Heart right ventricle (tissue), 16 donors: ENCODE data around the gene CARD11. TPM values are rescaled to one million over a fixed set of nuclear protein-coding genes. Genes with fewer than 3 reads are reported as not detected.

Experiments
- ATAC-seq, 8 donors: fragments of 200-7000 bp; cut with Tn5 transposase; one replicate each; pipeline ENCODE4 v1.9.1; 2020; ENCODE audit warnings: mild to moderate bottlenecking in 8 of 8, moderate library complexity in 8 of 8, moderate number of reproducible peaks in 1 of 8
- DNase-seq, 2 donors: peaks; one replicate each; pipeline ENCODE4 v3.0.0-alpha.2; 2020
- H3K27ac ChIP-seq, 10 donors: fragments of 200-600 bp; sonication (generic) in 2 of 10; one replicate each; pipeline versions ENCODE4 v1.5.0 to v1.8.0; 2020 to 2022; ENCODE audit warnings: mild to moderate bottlenecking in 3 of 10
- H3K27me3 ChIP-seq, 7 donors: fragments of 200-600 bp; one replicate each; pipeline ENCODE4 v1.8.0; 2021 to 2022; ENCODE audit warnings: mild to moderate bottlenecking in 2 of 7
- H3K36me3 ChIP-seq, 9 donors: fragments of 200-600 bp; sonication (generic) in 1 of 9; one replicate each; pipeline versions ENCODE4 v1.5.0 to v1.8.0; 2020 to 2022; ENCODE audit warnings: mild to moderate bottlenecking in 2 of 9
- H3K4me1 ChIP-seq, 9 donors: fragments of 200-600 bp; sonication (generic) in 1 of 9; one replicate each; pipeline versions ENCODE4 v1.5.0 to v1.8.0; 2020 to 2022; ENCODE audit warnings: mild to moderate bottlenecking in 4 of 9
- H3K4me3 ChIP-seq, 10 donors: fragments of 200-600 bp; sonication (generic) in 2 of 10; one replicate each; pipeline versions ENCODE4 v1.5.0 to v1.8.0; 2020 to 2022; ENCODE audit warnings: mild to moderate bottlenecking in 7 of 10, moderate library complexity in 2 of 10
- H3K9me3 ChIP-seq, 11 donors: fragments of 200-600 bp in 10 of 11; sonication (generic) in 2 of 11; one replicate each; pipeline versions ENCODE4 v1.5.0 to v1.8.0; 2013 to 2022; ENCODE audit warnings: mild to moderate bottlenecking in 2 of 11, control low read depth in 1 of 11, moderate library complexity in 1 of 11
- WGBS, 2 donors: extraction: QIAGEN DNeasy Blood & Tissue Kit; methylation state at CpG; one replicate each; pipeline ENCODE4 v1.1.7; 2013; ENCODE audit warnings: inconsistent platforms in 1 of 2; 5-methylcytosine and 5-hydroxymethylcytosine counted together
- intact Hi-C, 10 donors: fragments of 100-400 bp; cut with DNase I; formaldehyde crosslinking; loops; one replicate each; pipeline versions ENCODE4 v1.11.1 to v1.14.2; 2022
- polyA plus RNA-seq, 2 donors: library from polyadenylated mRNA; stranded (reverse); fragments of 200-250 nt; gene quantifications; one replicate each; pipeline ENCODE4 v1.2.3, GENCODE V29; 2013
- total RNA-seq, 10 donors: library from RNA; stranded (reverse); fragmentation: NEBNext Ultra II Directional in 3 of 10; extraction: Animal tissue kit (Norgen Biotek cat#: 25700) in 3 of 10; gene quantifications; one replicate each; pipeline versions ENCODE4 v1.2.1 to v1.2.4, GENCODE V29; 2021 to 2023
- TF ChIP-seq, protein P1 (sequence below), 9 donors: fragments of 200-600 bp; sonication (generic) in 2 of 9; IDR thresholded peaks; one replicate each; pipeline versions ENCODE4 v1.5.0 to v1.8.0; 2021 to 2022; ENCODE audit warnings: antibody characterized with exemption in 9 of 9, mild to moderate bottlenecking in 5 of 9, moderate library complexity in 1 of 9
- donor health status: Arrhythmogenic right ventricular cardiomyopathy.
- donor health status: ischemic (EF 13 %, LVEDD 7.1; RV severe dilation, severe dysfunction).
- donor health status: healthy with polysubstance abuse.
- donor health status: DM: no; HTN: yes; CAD: no.
- donor health status: DM: no; HTN: no; CAD: no.
- donor health status: ischemic (EF 25% LVEDD 6.9; RV normal size, moderate dysfunction).
- donor health status: ischemic (EF 25% LVEDD 5.7; RV mildly dilated, moderate dysfunction).
- donor health status: healthy.
- donor health status: DM: yes; HTN: yes; CAD: no.
- donor health status: Ischemic cardiomyopathy.
- donor health status: ischemic (EF 35%, LVEDD 5.7; RV mildly dilated, moderate dysfunction).
- donor health status: nonischemic (EF 11% LVEDD 7.7; RV severe dilation, severe dysfunction).
- donor health status: DM: yes; HTN: yes; CAD: no.
- donor health status: PGD.
- donor health status: ischemic (EF 29% LVEDD 5.4; RV normal size, mild dysfunction).
- donor health status: nonischemic (EF 23%, LVEDD 6.1; RV moderate dilation, normal function).

CARD11 gene
- total and polyA plus RNA-seq, 12 donors, result 0.14 to 1.7 (median 0.30) TPM; not detected in 1

DNA sequence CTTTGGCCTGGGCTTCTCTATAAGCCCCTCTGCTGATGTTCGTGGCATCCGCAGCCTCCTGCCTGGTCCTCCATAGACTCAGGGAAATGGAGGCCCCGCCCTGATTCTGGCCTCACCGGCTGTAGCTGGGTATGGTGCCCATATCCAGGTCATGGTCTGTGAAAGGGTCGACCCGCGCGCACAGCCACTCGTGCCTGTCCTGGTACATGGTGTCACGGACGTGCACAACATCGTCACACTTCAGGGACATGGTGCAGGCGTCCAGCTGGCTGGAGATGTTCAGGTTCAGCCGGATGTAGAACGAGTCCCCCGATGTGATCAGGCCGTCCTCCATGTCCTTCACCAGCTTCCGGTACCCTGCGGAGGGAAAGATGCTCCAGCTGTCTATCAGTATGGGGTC is 124.4 kb downstream of the CARD11 start:
- no peaks in the 10 kb centered on the region for H3K36me3 ChIP-seq
- peaks cover 0 to 4% (median 0%) of the 10 kb centered on the region in 11 donors for H3K9me3 ChIP-seq
- TF ChIP-seq, protein P1, sequence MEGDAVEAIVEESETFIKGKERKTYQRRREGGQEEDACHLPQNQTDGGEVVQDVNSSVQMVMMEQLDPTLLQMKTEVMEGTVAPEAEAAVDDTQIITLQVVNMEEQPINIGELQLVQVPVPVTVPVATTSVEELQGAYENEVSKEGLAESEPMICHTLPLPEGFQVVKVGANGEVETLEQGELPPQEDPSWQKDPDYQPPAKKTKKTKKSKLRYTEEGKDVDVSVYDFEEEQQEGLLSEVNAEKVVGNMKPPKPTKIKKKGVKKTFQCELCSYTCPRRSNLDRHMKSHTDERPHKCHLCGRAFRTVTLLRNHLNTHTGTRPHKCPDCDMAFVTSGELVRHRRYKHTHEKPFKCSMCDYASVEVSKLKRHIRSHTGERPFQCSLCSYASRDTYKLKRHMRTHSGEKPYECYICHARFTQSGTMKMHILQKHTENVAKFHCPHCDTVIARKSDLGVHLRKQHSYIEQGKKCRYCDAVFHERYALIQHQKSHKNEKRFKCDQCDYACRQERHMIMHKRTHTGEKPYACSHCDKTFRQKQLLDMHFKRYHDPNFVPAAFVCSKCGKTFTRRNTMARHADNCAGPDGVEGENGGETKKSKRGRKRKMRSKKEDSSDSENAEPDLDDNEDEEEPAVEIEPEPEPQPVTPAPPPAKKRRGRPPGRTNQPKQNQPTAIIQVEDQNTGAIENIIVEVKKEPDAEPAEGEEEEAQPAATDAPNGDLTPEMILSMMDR (IDR thresholded peaks at IDR 0.05), result no peak
- no peak overlapping the region for H3K4me3 ChIP-seq
- H3K4me1 ChIP-seq, result peaks cover 0 to 12% (median 0%) of the 10 kb centered on the region in 9 donors
- no peak for ATAC-seq
- DNase-seq, result no peak
- no peak overlapping the region for H3K27ac ChIP-seq
- intact Hi-C loops, result no loop called here
- 94 to 95% methylated on average over 19 of the region's 19 CpGs for WGBS, 2 donors
- H3K27me3 ChIP-seq, result peaks cover 0 to 65% (median 20%) of the 10 kb centered on the region in 7 donors

DNA sequence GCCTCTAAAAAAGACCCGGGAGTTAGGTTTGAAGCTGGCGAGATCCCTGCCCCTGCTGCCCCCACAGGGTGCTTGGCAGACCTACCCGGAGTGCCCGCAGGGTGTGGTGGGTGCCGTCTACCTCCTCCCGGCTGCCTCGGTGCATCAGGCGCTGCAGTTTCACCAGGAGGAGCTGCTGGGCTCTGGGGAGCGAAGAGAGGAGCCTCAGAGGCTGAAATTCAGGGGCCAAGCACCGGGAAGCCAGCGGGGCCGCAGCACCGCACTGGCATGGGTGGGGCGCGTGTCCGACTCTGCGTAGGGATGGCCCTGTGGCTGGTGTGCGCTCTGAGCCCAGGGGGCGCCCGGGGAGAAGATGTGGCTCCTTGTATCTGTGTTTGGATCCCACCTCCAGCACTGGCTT is 125.3 kb downstream of the CARD11 start:
- TF ChIP-seq, protein P1 (IDR thresholded peaks at IDR 0.05), result no peak
- no peak for DNase-seq
- 88 to 89% methylated on average over 20 of the region's 20 CpGs for WGBS, 2 donors

DNA sequence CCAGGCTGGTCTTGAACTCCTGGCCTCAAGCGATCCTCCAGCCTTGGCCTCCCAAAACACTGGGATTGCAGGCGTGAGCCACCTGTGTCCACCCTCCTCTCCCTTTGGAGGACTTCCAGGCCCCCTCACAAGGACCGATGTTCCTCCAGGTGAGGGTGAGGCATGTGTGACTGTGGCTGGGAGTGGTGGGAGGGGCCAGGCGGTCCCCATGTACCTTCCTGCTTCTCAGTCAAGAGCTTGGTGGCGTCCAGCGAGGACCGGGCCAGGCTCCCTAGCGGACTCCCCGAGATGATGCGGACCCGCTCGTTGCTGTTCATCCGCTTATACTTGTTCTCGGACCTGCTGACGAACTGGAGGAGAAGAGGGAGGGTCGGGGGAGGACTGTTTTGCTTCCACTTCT is 128.6 kb downstream of the CARD11 start:
- TF ChIP-seq, protein P1 (IDR thresholded peaks at IDR 0.05), result no peak
- ATAC-seq, result no peak
- DNase-seq, result no peak
- intact Hi-C loops, result no loop called here
- peaks cover 0 to 55% (median 12%) of the 10 kb centered on the region in 7 donors for H3K27me3 ChIP-seq
- no peak overlapping the region for H3K4me3 ChIP-seq
- H3K27ac ChIP-seq, result no peak overlapping the region
- H3K36me3 ChIP-seq, result no peaks in the 10 kb centered on the region
- peaks cover 0 to 4% (median 0%) of the 10 kb centered on the region in 11 donors for H3K9me3 ChIP-seq
- no peaks in the 10 kb centered on the region for H3K4me1 ChIP-seq
- WGBS, 2 donors, result 80 to 87% methylated on average over 16 of the region's 16 CpGs

More for the DNA sequence above, 125.3 kb downstream of the CARD11 start:
- H3K27me3 ChIP-seq, result peaks cover 0 to 62% (median 15%) of the 10 kb centered on the region in 7 donors
- H3K9me3 ChIP-seq, result peaks cover 0 to 4% (median 0%) of the 10 kb centered on the region in 11 donors
- intact Hi-C loops, result no loop called here
- no peak overlapping the region for H3K4me3 ChIP-seq
- H3K36me3 ChIP-seq, result no peaks in the 10 kb centered on the region
- peaks cover 0 to 12% (median 0%) of the 10 kb centered on the region in 9 donors for H3K4me1 ChIP-seq
- no peak overlapping the region for H3K27ac ChIP-seq
- no peak for ATAC-seq

DNA sequence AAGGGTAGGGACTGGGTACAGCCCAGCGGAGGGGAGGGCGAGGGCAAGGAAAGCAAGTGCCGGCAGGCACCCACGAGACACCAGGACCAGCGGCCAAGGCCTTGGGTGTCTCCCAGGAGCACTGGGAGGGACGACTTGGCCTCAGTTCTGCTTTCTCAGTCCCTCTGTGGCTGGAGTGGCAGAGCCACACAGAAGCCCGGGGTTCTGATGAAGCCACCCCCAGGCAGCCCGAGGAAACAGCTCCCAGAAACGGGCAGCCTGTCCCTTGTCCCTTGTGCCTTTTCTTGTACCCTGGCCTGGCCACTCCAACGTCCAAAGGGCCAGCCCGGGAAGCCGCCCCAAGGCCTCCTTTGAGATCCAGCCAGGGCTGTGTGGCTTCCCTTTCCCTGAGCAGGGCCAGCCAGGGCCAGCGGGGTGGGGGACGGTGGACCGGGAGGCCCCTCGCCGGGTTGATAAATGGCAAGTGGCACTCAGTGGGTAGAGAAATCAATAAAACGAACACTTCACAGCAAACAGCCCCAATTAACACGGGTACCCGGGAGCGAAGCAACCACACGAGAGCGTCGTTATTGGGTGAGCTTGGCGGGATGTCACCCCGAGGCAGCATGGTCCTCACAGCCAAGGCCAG is 129.8 kb downstream of the CARD11 start:
- TF ChIP-seq, protein P1 (IDR thresholded peaks at IDR 0.05), result no peak
- no peaks in the 10 kb centered on the region for H3K4me1 ChIP-seq
- peaks cover 0 to 55% (median 12%) of the 10 kb centered on the region in 7 donors for H3K27me3 ChIP-seq
- 84% methylated on average over 26 of the region's 26 CpGs for WGBS, 2 donors
- ATAC-seq, result no peak
- DNase-seq, result no peak
- H3K36me3 ChIP-seq, result no peaks in the 10 kb centered on the region
- H3K27ac ChIP-seq, result no peak overlapping the region
- H3K4me3 ChIP-seq, result no peak overlapping the region
- no peaks in the 10 kb centered on the region for H3K9me3 ChIP-seq
- intact Hi-C loops, result no loop called here
